GM19452 (cell line): ENCODE results near the gene NUP205.

ENCODE experiments used
- ATAC-seq: cut with Tn5 transposase; IDR thresholded peaks from one replicate; pipeline ENCODE4 v1.9.1; 2021; ENCODE audit not compliant: unreplicated experiment

NUP205 gene

DNA sequence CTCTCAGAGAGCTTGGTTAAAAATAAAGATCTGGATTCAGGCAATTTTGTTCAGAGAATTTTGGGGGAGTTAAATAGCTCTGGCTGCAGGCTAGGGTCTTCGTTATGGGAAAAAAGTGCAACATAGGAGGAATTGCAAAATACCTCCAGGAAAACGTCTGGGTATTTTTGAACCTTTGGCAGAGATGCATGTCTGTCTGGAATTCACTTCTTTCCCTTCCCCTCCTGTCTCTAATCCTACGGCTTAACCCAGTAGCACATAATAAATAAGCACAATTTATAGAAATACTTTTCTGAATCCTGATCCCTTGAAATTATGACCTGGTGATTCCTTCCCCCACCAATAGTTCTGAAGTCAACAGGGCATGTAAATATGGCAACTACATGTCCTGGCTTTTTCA lies 19.3 kb upstream of the NUP205 start:
- no peak for ATAC-seq

DNA sequence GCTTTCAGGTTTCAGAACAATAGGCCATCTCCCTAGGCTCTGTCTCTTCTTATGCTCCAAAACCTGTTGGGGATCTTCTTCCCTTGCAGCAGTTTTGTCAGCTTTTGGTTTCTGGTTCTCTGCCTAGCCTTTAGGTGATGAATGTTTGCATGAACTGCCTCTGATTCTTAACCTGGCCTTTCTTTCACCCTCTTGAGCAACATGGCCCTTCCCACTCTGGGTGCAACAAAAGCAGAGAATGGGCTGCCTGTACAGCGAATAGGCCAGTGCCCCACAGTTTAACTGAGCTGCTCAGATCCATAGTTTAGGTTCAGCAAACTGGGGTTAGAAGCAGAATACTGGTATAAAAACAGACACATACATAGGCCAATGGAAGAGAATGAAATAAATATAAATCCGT lies 18.1 kb upstream of the NUP205 start:
- ATAC-seq: no peak

DNA sequence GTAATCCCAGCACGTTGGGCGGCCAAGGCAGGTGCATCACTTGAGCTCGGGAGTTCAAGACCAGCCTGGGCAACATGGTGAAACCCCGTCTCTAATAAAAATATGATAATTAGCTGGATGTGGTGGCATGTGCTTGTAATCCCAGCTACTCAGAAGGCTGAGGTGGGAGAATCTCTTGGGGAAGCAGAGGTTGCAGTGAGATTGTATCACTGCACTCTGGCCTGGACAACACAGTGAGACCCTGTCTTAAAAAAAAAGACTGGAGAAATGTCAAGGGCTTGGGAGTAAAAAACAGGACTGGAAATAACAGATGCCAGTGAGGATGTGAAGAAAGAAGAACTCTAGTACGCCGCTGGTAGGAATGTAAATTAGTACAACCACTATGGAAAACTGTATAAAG lies 16.7 kb upstream of the NUP205 start:
- no peak for ATAC-seq

DNA sequence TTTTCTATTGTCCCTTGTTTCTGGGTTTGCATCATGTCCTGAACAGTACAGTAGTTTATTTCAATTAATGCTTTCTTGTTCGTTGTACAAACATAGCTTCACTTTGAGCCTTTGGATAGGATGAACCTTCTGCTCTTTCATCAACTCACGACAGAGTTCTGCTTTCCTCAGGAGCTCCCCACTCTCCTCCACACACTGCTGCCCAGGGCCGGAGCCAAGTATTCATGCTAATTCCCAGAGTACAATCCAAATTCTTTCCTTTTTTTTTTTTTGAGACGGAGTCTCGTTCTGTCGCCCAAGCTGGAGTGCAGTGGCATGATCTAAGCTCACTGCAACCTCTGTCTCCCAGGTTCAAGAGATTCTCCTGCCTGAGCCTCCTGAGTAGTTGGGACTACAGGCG lies 7.5 kb upstream of the NUP205 start:
- no peak for ATAC-seq

DNA sequence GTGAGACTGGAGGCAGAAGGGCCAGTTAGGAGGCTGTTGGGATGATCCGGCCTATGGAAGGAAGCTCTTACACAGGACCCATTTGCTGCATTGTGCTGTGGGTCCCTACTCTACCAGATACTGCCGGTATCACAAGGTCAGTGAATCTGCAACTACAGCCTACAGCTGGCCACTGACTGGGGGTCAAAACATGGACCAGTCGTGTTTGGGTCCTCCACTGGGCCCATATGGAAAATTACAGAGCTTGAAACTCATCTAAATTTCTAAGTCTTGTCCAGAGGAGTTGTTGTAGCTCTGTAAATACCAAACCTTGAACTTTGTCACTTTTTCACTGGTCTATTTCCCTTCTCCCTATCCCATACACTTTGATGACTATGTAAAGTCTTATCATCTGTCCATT lies 5.6 kb upstream of the NUP205 start:
- ATAC-seq: no peak

DNA sequence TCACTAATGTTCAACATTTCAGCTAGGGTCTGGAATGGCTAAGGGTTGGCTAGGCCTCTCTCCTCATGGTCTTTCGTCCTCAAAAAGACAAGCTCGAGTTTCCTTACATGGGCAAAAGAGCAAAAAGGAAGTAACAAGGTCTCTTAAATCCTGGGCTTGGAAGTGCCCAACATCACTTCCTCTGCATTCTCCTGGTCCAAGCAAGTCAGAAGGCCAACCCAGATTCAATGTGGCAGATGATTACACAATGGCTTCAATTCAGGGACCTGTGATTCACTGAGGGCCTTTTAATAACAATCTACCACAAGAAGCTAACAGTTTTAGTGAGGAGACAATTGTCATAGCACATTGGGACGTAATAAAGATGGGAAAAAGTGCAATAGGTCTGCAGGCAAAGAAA lies 4.4 kb upstream of the NUP205 start:
- no peak for ATAC-seq

DNA sequence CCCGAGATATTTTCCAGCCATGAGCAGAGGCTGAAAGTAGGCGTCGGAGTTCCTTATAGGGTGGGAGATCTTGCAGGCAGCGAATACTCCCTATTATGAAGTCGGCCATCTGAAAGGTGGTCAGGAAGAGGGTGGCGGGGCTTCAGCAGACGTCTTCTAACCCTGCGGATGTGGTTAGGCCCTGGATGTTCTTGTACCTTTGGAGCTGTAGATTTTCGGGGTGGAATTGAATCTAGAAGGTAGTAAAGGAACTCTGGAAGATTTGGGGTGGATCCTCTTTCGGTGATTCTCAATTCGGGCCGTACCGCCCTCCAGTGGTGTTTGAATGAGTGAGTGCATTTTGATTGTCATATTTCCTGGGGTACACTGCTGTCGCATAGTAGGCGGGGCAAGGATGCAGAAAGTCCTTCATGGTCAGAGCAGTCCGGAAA lies 635 bp downstream of the NUP205 start:
- peak; percentile 57 for ATAC-seq

DNA sequence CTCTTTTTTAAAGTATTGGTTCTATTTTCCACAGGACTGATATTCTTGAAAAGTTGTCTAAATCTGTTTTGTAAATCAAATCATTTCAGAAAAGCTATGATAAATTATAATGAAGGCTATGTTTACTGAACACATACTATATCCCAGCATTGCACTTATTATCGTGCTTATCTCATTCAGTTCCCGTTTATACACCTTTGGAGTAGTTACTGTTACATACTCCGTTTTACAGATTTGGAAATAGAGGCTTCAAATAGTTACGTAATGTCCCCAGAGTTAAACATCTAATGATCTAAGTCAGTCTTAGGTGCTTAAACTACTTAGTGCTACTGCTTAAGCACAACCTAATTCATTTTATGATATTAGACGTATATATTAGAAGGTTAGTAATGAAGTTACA lies 1.2 kb downstream of the NUP205 start:
- ATAC-seq: no peak

DNA sequence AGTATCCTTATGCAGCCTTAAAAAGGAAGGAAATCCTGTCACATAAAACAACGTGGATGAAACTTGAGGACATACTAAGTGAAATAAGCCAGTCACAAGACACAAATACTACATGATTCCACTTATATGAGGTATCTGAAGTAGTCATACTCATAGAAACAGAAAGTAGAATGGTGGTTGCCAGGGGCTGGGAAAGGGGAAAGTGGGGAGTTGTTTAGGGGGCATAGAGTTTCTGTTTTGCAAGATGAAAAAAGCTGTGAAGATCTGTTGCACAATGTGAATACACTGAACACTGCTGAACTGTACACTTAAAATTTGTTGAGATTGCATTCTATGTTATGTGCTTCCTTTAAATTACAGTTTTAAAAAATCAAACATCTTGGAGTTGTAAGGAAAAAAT lies 2.9 kb downstream of the NUP205 start:
- ATAC-seq: no peak

DNA sequence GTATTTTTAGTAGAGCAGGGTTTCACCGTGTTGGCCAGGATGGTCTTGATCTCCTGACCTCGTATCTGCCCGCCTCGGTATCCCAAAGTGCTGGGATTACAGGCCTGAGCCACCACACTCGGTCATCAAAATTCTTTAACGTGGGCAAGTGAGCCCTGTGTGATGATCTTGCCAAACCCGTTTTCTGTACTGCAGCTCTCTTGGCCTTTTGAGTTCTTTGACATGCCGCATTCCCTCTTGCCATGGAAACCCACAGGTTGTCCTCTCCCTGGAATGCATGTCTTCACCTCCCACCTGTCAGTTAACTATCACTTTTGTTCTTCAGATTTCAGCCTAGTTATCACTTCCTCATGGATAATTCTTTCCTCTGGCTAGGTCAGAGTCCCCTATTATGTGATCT lies 5.0 kb downstream of the NUP205 start:
- ATAC-seq: no peak

DNA sequence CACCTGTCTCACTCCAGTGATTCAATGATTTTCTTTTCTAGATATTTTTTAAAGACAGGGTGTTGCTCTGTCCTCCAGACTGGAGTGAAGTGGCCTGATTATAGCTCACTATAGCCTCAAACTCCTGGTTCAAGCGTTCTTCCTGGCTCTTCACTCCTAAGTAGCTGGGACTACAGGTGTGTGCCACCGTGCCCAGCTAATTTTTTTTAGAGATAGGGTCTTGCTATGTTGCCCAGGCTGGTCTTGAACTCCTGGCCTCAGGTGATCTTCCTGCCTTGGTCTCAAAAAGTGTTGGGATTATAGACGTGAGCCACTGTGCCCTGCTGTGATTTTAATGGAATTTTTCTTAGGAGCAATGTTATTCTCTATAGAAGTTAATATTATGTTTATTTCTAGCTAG lies 14.1 kb downstream of the NUP205 start:
- no peak for ATAC-seq

DNA sequence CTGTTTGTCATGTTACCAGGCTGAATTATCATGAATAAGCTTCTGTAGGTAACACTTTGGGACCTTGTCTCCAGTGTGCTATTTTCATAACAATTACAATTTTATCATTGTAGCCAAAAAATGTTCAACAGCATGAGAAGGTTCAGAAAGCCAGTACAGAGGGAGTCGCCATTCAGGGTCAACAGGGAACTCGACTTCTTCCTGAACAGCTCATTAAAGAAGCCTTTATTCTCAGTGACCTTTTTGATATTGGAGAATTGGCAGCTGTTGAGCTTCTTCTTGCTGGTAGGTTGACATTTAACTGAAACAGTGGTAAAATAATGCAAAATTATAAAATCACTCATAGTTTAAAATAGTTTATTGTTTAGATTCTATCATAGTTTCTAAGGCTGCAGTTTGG lies 15.8 kb downstream of the NUP205 start:
- no peak for ATAC-seq

DNA sequence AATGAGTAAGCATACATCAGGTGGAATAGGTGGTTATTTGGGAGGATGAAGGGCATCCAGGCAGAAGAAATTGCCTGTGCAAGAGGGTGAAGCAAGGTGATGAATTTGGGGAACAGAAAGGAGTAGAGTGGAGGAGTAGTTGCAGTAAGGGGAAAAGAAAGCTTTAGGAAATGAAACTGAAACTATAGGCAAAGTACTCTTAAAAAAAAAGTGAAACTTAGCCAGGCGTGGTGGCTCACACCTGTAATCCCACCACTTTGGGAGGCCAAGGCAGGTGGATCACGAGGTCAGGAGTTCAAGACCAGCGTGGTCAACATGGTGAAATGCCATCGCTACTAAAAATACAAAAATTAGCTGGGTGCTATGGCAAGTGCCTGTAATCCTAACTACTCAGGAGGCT lies 17.6 kb downstream of the NUP205 start:
- peak; percentile 63 for ATAC-seq

DNA sequence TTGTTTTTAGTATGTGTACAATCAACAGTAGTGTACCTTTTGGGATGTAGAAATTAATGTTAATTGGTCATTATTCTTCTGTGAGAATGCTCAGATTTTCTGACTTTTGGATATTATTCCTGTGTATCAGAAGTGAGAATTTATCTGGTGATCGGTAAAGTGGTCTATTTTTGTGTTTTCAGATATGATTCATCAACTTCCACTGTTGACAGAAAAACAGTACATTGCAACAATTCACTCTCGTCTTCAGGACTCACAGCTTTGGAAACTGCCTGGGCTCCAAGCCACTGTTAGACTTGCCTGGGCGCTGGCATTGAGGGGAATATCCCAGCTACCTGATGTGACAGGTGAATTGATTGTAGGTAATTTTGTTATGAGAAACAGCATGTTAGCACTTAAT lies 20.9 kb downstream of the NUP205 start:
- ATAC-seq: no peak

DNA sequence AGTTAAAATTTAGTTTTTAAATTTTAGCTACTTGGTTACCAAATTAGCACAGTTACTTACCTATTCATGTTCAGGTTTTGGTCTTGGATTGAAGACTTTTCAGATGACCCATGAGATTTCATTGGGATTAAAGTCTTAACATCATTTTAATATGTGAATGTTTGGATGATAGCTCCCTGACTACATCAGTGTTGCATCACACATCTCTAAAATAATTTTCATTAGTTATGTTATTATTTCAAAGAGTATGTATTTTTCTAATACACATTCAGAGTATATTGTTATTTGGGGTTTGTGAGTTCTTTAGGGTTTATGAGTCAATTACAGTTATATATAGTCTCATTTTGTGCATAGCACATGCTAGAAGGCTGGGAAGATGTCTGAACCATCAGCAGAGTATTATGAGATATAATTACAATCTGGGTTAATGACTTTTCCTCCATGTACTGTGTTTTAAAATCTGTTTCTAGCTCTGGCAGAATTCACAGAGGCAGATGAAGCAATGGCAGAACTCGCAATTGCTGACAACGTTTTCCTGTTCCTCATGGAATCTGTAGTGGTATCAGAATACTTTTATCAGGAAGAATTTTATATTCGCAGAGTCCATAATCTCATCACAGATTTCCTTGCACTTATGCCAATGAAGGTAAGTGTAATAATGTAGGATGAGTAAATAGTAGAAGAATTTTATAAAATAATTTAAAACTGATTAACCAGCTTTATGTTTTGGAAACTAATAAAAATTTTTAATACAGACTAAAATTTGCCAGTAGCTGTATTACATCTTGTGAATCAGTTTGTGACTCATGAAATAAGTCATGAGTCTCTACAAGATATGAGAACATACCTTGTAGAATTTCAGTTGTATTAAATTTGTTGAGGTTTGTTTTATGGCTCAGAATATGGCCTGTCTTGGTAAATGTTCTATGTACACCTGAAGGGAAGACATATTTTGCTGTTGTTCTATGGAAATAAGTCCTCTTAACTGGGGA lies 26.9 kb downstream of the NUP205 start:
- no peak for ATAC-seq

DNA sequence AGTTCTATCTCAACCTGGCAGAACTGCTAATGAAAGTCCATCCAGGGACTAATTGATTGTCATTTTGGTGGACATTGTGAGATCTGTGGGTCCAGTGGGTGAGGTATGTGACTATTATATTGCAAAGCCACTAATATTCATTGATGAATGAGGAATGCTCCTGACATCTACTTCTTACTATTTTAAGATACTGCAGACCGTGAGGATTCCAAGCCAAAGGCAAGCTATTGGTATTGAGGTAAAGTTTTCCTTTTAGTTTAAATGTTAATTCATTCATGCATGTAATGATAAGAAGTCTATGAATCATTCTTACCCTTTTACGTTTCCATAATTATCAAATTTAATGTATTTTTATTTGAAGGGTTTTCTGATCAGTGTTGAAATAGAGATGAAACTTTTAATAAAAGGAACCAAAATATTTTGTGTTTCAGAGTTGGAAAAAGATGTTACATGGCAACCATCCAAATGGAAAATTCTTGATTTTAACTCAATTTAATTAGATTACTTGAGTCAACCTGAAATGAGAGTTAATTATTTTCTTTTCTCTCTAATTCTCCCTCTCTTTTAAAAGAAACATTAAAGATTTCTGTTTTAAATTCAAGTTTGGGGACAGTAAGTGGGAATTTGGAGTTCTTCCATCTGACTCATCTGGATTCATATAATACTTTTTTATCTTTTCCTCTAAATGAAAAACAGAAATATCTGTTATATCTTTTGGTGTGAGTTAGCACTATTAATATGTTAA lies 39.6 kb downstream of the NUP205 start:
- no peak for ATAC-seq

DNA sequence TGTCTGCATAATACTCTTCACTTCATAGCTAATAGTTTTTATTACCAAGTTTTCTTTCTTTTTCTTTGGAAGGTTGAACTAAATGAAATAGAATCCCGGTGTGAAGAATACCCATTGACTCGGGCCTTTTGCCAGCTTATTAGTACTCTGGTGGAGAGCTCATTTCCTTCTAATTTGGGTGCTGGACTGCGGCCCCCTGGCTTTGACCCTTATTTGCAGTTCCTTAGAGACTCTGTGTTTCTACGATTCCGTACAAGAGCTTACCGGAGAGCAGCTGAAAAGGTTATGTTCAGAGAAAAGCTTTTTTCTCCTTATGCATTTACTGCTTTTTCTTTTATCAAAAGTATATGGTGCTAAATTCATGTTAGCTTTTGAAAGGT lies 40.2 kb downstream of the NUP205 start:
- ATAC-seq: no peak

DNA sequence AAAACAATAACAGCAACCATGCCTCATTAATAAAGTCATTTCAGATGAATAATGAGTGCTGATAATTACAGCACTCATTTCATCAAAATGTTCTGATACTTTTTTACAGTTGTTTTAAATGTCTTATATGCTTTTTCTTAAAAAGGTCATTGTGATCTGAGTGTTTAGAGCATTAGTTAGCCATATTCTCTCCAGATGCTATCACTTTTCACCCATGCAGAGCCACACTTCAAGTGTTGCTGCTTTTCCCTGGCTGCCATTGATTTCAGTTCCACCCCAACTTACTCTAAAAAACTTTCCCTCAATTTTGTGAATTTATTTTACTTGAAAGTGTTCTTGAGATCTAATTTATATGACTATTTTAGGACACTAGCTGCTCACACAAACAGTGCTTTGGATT lies 41.8 kb downstream of the NUP205 start:
- no peak for ATAC-seq

DNA sequence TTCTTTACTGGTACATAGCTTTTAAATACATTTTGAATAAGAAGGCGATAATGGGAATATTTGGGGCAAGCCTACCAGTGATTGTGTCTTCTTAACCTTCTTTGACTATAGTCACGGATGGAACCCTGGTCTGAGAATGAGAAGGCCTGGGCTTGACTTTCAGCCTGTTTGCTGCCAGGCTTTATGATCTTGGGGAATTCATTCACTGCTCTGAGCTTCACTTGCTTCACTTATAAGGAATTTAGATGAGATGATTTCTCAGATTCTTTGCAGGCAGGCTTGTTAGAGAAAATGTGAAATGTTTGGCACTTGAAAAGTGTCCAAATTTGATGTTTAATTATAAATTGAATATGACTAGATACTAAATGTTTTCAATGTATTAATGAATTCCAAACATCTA lies 42.5 kb downstream of the NUP205 start:
- no peak for ATAC-seq

DNA sequence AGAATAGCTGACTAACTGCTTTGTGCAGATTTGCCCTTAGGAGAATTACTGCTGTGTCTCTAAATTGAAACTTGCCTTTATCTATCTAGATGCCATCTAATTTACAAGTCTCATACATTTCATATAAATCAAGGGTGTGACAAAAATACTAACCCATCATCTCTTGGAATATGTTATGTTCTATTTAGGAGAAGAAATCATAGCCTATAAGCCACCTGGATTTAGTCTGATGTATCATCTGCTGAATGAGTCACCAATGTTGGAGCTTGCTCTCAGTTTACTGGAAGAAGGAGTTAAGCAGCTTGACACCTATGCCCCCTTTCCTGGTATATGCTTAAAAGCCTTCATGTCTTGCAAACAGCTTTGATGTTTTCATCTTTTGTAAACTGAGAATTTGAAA lies 43.5 kb downstream of the NUP205 start:
- ATAC-seq: no peak

DNA sequence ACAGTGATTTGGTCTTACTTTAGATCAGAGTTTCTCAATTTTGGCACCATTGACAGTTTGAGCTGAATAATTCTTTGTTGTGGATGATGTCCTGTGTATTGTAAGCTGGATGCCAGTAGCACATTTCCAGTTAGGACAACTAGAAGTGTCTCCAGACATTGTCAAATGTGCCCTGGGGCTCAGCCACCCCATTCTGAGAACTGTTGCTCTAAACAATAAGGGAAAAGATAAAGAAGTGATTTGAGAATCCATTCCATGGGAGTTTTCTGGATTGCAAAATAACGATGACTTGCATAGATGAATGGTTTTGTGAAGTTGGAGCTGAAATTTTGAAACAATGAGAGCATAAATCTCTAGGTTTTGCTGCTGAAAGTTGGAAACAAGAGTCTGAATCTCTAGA lies 44.6 kb downstream of the NUP205 start:
- ATAC-seq: no peak

DNA sequence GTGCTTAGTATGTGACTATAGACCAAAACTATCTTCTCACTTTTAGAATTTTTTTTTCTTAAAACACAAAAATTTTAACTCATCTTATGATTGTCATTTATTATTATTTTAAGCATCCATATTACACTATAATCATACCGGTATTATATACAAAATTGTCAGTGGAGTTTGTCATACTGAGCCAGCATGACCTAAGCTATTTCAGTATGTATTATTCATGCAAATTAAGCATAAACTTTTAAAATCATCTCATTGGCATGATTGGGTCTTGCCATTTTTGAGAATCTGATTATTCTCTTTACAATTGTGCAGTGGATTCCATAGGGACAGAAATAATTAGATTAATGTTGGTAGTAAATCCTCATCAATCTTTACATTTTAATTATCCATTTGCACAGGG lies 58.4 kb downstream of the NUP205 start:
- ATAC-seq: no peak
